Endothelial cell of umbilical vein (primary cell): Measurements from ENCODE around the gene STRA8. TPM values are rescaled to one million over a fixed set of nuclear protein-coding genes. Genes with fewer than 3 reads are reported as not detected.

Source experiments
- BruUV-seq: library from RNA; stranded (reverse); fragments of 400-500 nt; replicated peaks from 2 replicates; lab custom pipeline; 2021; lab: Mats Ljungman, UMichigan
- CTCF ChIA-PET: fragments of 300-600, 350-600 bp; sonication (Branson Sonifier 250); formaldehyde crosslinking; loops from one replicate; lab custom pipeline; 2021; ENCODE audit warnings: antibody characterized with exemption, inconsistent platforms; lab: Charles Lee
- POLR2A ChIA-PET: fragments of 300-600, 350-600 bp; sonication (Branson Sonifier 250); formaldehyde crosslinking; loops from one replicate; lab custom pipeline; 2021; ENCODE audit warnings: antibody characterized with exemption, inconsistent platforms; lab: Charles Lee
- DNase-seq: peaks from one replicate; pipeline ENCODE4 v3.0.0-alpha.2; 2011; ENCODE audit warnings: low read depth, low spot score
- FAIRE-seq: peaks from 2 replicates; lab custom pipeline; 2011; peaks lifted over from hg19 to GRCh38; lab: Jason Lieb, UNC
- H2AFZ ChIP-seq: 2 replicates; pipeline ENCODE4 v1.6.0; 2012; ENCODE audit warnings: low read depth, low read length, control low read depth, inconsistent platforms
- H3K27ac ChIP-seq: 2 replicates; pipeline ENCODE4 v1.5.1; 2011; ENCODE audit warnings: low read depth, mild to moderate bottlenecking, control low read depth, low read length, moderate library complexity; ENCODE audit not compliant: insufficient read depth
- H3K27me3 ChIP-seq, 2 experiments: 2 replicates each; pipeline versions ENCODE4 v1.6.0 to v1.6.1; 2011; ENCODE audit warnings: low read length in 2 of 2, mixed read lengths in 1 of 2; ENCODE audit not compliant: control insufficient read depth in 2 of 2, insufficient read depth in 2 of 2
- H3K36me3 ChIP-seq, 2 experiments: 2 replicates in 1 of 2; 3 replicates in 1 of 2; pipeline ENCODE4 v1.5.1; 2011; ENCODE audit warnings: low read length in 2 of 2, mild to moderate bottlenecking in 1 of 2, moderate library complexity in 1 of 2; ENCODE audit not compliant: control insufficient read depth in 2 of 2, insufficient read depth in 2 of 2; ENCODE audit errors: extremely low read depth in 1 of 2
- H3K4me1 ChIP-seq: 3 replicates; pipeline ENCODE4 v1.5.1; 2011; ENCODE audit warnings: mild to moderate bottlenecking, low read length; ENCODE audit not compliant: control insufficient read depth, insufficient read depth; ENCODE audit errors: extremely low read depth
- H3K4me2 ChIP-seq: 2 replicates; pipeline ENCODE4 v1.6.1; 2011; ENCODE audit warnings: low read length, control low read depth, mixed read lengths; ENCODE audit not compliant: insufficient read depth
- H3K4me3 ChIP-seq, 3 experiments: fragments of 200-600 bp in 1 of 3; sonication (generic), shearing (Covaris generic) in 1 of 3; replicated peaks in 1 of 3; 2 replicates each; pipeline ENCODE4 v1.5.1; 2011 to 2016; ENCODE audit warnings: control low read depth in 3 of 3, low read length in 3 of 3, mild to moderate bottlenecking in 2 of 3, inconsistent platforms in 1 of 3, low read depth in 1 of 3, moderate library complexity in 1 of 3; ENCODE audit not compliant: insufficient read depth in 1 of 3
- H3K79me2 ChIP-seq: 2 replicates; pipeline ENCODE4 v1.6.0; 2012; ENCODE audit warnings: low read length, inconsistent platforms; ENCODE audit not compliant: control insufficient read depth, insufficient read depth
- H3K9ac ChIP-seq: replicated peaks from 2 replicates; pipeline ENCODE3; 2011; ENCODE audit warnings: low read length, control low read depth; ENCODE audit not compliant: insufficient read depth; ENCODE audit errors: extremely low read depth
- H3K9me1 ChIP-seq: replicated peaks from 3 replicates; pipeline ENCODE4 v1.6.0; 2011; ENCODE audit warnings: mild to moderate bottlenecking, low read length; ENCODE audit not compliant: control insufficient read depth, insufficient read depth; ENCODE audit errors: extremely low read depth
- H3K9me3 ChIP-seq: replicated peaks from 2 replicates; pipeline ENCODE4 v1.5.1; 2012; ENCODE audit warnings: low read length, inconsistent platforms; ENCODE audit not compliant: control insufficient read depth, insufficient read depth
- H4K20me1 ChIP-seq: replicated peaks from 2 replicates; pipeline ENCODE3; 2011; ENCODE audit warnings: mild to moderate bottlenecking, low read length; ENCODE audit not compliant: control insufficient read depth, insufficient read depth; ENCODE audit errors: extremely low read depth
- EZH2 ChIP-seq: IDR thresholded peaks from 2 replicates; pipeline ENCODE4 v1.6.1; 2012; ENCODE audit warnings: borderline replicate concordance, low read depth, mild to moderate bottlenecking, moderate library complexity, low read length, inconsistent platforms; ENCODE audit not compliant: severe bottlenecking
- FOS ChIP-seq: IDR thresholded peaks from 2 replicates; pipeline ENCODE4 v1.6.1; 2011; ENCODE audit warnings: mild to moderate bottlenecking, low read length, moderate library complexity, borderline replicate concordance; ENCODE audit not compliant: insufficient read depth
- GATA2 ChIP-seq: IDR thresholded peaks from 2 replicates; pipeline ENCODE4 v1.7.0; 2011; ENCODE audit warnings: low read depth, mild to moderate bottlenecking, moderate library complexity, mixed read lengths, low read length; ENCODE audit not compliant: insufficient read length, insufficient read depth
- JUN ChIP-seq: IDR thresholded peaks from 2 replicates; pipeline ENCODE4 v1.6.1; 2011; ENCODE audit warnings: borderline replicate concordance, low read depth; ENCODE audit not compliant: insufficient read length, insufficient read depth
- MYC ChIP-seq: IDR thresholded peaks from one replicate; pipeline ENCODE4 v1.6.1; 2011; ENCODE audit warnings: mild to moderate bottlenecking, low read depth, low read length
- POLR2A ChIP-seq: IDR thresholded peaks from 2 replicates; pipeline ENCODE4 v1.6.1; 2012; ENCODE audit warnings: low read depth, mild to moderate bottlenecking, control low read depth, low read length
- POLR2AphosphoS5 ChIP-seq: IDR thresholded peaks from 2 replicates; pipeline ENCODE4 v1.6.1; 2012; ENCODE audit warnings: low read depth, mild to moderate bottlenecking, control low read depth, low read length, moderate library complexity; ENCODE audit not compliant: insufficient read depth
- dilution Hi-C: fragments of 300-500 bp; cut with MboI; formaldehyde crosslinking; loops from one replicate; pipeline ENCODE4 v1.15.0; 2019; ENCODE audit warnings: low sequenced_read_pairs; ENCODE audit not compliant: extremely low pct_ligation_motif_present
- intact Hi-C: fragments of 100-400 bp; cut with micrococcal nuclease; formaldehyde crosslinking; loops from one replicate; pipeline ENCODE4 v1.10.0; 2022
- polyA plus RNA-seq, 4 experiments: library from polyadenylated mRNA; depleted of rRNA in 3 of 4; stranded (reverse) in 3 of 4; unstranded in 1 of 4; fragments of >200 nt; gene quantifications; 2 replicates each; pipeline versions ENCODE4 v1.2.1 to v1.2.3, GENCODE V29; 2011 to 2012; ENCODE audit warnings: missing spikeins in 1 of 4
- total RNA-seq: library from RNA; stranded (reverse); gene quantifications from 2 replicates; pipeline ENCODE4 v1.2.3, GENCODE V29; 2021
- TF ChIP-seq, protein P1 (sequence below), 2 donors: IDR thresholded peaks; 1 replicate in 1 of 2; 2 replicates in 1 of 2; pipeline ENCODE4 v1.5.1; 2011; ENCODE audit warnings: low read length in 2 of 2, mild to moderate bottlenecking in 2 of 2, moderate library complexity in 2 of 2, control low read depth in 1 of 2, inconsistent platforms in 1 of 2, low read depth in 1 of 2; ENCODE audit not compliant: insufficient read depth in 1 of 2; ENCODE audit errors: extremely low read depth in 1 of 2
- TF ChIP-seq, protein P2 (sequence below): IDR thresholded peaks from 2 replicates; pipeline ENCODE4 v1.6.1; 2011; ENCODE audit not compliant: insufficient read depth, insufficient read length

The STRA8 gene
- total and polyA plus RNA-seq, 2 donors (not counting 3 experiments of a cell fraction or from before 2014, with no cell fraction given): not detected

DNA sequence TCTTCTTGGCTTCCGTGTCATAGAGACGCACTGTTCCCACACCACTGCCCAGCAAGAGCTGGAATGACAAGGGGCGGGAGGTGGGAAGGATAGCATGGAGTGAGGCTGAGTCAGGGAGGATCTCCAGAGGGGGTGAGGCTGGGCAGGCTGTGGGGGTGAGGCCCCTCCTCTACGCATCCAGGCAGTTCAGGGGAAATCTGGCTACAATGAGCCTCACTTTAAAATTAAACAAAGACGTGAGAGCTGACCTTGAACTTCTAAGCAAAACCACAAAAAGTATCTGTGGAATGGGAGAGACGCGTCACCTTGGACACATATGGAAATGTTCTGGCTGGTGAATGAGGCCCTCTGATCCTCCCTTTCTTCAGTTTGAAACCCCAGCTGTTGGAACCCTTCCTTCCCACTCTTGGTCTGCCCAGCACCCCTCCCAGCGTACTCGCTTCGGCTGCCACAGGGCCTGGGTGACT, 40.0 kb upstream of the STRA8 start:
- dilution Hi-C loops: no loop called here
- Histone ChIP-seq H3K79me2 (no peaks in the 10 kb centered on the region), H3K4me2 (no peak overlapping the region), H2AFZ (no peak overlapping the region), H3K9ac (no peak overlapping the region), H3K9me1 (no peaks in the 10 kb centered on the region), H3K27me3 (no peaks in the 10 kb centered on the region), H4K20me1 (no peaks in the 10 kb centered on the region), H3K4me1 (no peaks in the 10 kb centered on the region), H3K27ac (no peak overlapping the region), H3K36me3 (peaks cover 2 to 3% of the 10 kb centered on the region in 2 experiments), H3K9me3 (no peaks in the 10 kb centered on the region), H3K4me3 (no peak overlapping the region)
- TF ChIP-seq MYC (no peak), JUN (no peak), FOS (no peak), POLR2A (no peak)
- TF ChIP-seq, protein P1, sequence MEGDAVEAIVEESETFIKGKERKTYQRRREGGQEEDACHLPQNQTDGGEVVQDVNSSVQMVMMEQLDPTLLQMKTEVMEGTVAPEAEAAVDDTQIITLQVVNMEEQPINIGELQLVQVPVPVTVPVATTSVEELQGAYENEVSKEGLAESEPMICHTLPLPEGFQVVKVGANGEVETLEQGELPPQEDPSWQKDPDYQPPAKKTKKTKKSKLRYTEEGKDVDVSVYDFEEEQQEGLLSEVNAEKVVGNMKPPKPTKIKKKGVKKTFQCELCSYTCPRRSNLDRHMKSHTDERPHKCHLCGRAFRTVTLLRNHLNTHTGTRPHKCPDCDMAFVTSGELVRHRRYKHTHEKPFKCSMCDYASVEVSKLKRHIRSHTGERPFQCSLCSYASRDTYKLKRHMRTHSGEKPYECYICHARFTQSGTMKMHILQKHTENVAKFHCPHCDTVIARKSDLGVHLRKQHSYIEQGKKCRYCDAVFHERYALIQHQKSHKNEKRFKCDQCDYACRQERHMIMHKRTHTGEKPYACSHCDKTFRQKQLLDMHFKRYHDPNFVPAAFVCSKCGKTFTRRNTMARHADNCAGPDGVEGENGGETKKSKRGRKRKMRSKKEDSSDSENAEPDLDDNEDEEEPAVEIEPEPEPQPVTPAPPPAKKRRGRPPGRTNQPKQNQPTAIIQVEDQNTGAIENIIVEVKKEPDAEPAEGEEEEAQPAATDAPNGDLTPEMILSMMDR (IDR thresholded peaks at IDR 0.05; ENCODE audit: extremely low read depth in 1 of 2, insufficient read depth in 1 of 2, low read depth in 1 of 2, low read length in 2 of 2): no peak
- BruUV-seq: no TSS peak
- POLR2A ChIA-PET: no interaction called here
- DNase-seq (no peak), FAIRE-seq (no peak)
- CTCF ChIA-PET: no interaction called here
- intact Hi-C loops: no loop called here

DNA sequence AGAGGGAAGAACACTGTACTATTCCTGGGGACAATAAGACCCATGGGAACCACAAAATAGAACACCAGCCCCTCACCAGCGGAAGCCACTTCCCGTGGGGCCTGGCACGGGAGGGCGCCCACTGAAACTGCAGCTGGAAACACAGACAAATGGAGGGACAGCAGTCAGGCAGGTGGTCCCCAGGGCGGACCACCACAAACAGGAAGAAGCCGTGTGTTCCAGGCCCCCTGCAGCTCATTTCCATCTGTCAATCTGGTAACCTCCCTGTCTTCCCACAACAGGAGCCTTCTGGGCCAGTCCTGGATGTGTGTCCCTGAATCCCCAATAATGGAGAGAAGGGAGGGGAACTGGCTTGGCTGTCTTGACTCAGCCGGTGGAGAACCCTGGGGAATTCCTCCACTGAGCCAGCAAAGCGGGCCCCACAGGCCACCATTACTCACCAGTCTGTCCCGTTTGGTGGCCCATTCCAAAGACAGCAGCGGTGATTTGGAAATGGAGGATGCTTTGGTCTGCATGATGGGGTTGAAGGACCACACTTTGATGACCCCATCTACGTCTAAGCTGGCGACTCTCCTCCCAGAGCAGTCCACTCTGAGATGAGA, 39.0 kb upstream of the STRA8 start:
- DNase-seq (no peak), FAIRE-seq (no peak)
- Histone ChIP-seq H3K9me1 (no peaks in the 10 kb centered on the region), H3K4me2 (no peak overlapping the region), H4K20me1 (no peaks in the 10 kb centered on the region), H3K4me1 (no peaks in the 10 kb centered on the region), H3K36me3 (peaks cover 2 to 4% of the 10 kb centered on the region in 2 experiments), H2AFZ (no peak overlapping the region), H3K27me3 (no peaks in the 10 kb centered on the region), H3K79me2 (no peaks in the 10 kb centered on the region), H3K4me3 (no peak overlapping the region), H3K27ac (no peak overlapping the region), H3K9ac (no peak overlapping the region), H3K9me3 (no peaks in the 10 kb centered on the region)
- dilution Hi-C loops: no loop called here
- ChIA-PET POLR2A (no interaction called here), CTCF (no interaction called here)
- no TSS peak for BruUV-seq
- intact Hi-C loops: no loop called here
- no peak for TF ChIP-seq GATA2
- no peak for TF ChIP-seq POLR2AphosphoS5
- TF ChIP-seq JUN: no peak
- TF ChIP-seq EZH2: no peak
- TF ChIP-seq, protein P1 (IDR thresholded peaks at IDR 0.05; ENCODE audit: extremely low read depth in 1 of 2, insufficient read depth in 1 of 2, low read depth in 1 of 2, low read length in 2 of 2): no peak
- TF ChIP-seq POLR2A: no peak
- TF ChIP-seq, protein P2, sequence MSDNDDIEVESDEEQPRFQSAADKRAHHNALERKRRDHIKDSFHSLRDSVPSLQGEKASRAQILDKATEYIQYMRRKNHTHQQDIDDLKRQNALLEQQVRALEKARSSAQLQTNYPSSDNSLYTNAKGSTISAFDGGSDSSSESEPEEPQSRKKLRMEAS: no peak
- no peak for TF ChIP-seq MYC
- TF ChIP-seq FOS: no peak
